COR-L47 (cell line): ENCODE results near the gene GIT1.

Experiments used
- DNase-seq: peaks from one replicate; lab custom pipeline; 2025; lab: John Stamatoyannopoulos, UW

GIT1 gene

DNA sequence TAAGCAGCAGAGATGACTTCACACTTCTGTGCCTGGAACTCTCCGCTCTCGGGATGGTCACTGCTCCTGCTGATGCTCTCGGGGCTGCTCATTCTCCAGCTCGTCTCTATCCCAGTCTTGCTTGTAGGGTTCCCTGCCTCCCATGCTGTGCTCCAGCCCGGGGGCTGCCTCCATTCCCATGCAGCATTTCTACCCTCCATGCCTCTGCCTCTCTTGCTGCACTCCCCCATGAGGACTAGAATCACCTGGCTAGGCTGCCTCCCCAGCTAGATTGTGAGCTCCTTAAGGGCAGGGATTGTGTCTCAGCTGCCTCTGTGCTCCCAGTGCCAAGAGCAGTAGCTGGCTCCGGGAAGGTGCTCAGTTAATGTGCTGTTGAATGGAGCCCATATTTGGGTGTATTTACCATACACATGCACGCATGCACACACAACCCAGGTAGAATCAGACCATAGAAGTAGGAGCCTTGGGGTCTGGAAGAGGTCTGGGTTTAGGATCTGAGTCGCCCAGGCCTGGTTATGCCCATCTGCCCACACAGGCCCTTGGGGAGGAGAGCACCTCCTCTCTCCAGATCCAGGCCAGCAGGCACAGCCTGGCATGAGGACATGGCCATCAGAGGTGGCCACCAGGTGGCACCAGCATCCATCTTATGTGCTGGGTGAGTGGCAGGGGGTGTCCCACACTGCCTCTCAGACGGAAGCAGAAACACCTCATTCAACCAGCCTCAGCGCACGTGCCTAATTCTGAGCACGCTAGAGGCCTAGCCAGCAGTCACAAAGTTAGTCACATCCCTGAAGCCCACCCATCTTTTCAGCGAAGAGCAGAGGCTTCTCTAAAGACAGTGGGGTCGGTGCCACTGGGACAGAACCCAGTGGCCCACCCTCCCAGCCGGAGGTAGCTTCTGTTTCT lies 9.3 kb downstream of the GIT1 start:
- DNase-seq, result peak; percentile 82

DNA sequence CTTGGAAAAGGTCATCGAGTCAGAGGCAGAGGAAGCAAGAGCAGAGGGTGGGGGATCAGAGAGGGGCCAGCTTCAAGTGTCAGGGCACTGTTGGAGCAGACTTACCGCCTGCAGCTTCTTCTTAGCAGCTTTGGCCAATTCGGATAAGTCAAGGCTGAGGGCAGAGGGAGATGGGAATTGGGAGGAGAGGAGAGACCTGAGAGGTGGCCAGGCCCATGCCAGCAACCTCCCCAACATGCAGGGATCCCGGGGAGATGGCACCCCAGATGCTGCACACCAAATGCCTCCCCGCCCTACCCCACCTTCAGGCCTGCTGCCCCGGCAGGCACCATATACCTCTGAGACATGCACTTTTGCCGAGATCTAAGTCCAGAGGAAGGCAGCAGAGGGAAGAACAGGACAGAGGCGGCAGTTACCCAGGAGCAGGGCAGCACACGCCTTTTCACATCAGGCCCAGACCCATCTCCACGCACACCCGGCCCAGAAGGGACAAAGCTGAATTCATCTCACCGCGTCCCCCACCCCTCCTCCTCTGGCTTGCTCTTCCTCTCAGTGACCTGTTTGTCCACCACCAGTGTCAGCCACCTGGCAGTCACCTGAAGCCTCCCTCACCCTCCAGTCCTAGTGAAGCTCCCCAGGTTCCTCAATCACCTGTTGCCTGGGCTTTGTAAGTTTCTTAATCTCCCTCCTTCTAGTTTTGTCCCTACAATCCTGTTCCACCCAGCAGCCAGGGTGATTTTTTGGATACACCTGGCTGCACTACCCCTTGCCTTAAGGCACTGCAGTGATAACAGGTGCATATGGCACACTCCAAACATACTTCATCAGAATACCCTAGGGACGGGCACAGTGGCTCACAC lies 10.6 kb downstream of the GIT1 start:
- DNase-seq, result no peak

DNA sequence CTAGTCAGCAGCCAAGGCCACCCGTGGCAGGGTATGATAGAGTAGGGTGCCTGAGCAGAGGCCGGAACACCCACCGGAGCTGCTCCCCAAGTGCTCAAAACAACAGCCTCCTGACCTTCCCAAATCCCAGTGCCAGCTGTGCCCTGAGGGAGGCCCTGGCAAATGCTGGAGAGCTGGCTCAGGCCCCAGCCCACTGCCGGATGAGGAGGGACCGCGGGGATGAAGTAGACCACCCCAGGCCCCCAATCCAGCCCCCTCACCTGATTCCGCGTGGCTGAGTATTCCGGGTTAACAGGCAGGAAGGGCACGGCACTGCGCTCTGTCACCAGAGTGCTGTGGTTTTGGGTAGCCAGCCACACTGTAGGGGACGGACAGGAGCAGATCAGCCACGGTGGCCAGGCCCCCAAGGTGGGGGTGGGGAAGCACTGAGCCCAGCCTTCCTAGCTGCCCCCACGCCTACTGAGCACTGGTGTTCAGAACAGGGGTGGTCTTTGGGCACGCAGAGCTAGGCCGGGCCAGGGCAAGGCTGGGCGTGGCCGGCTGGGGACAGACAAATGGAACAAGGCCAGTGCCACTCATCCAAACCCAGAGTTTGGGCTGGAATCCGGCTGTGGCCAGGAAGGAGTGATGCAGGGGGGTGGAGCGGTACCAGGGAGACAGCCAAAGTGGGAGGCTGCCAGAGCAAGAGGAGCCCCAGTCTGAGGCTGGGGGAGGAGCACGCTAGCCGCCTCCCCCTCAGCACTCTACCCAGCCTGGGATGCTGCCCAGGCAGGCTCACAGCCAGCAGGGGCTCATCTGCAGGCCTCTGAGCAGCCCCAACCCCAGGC lies 11.8 kb downstream of the GIT1 start:
- DNase-seq, result no peak

DNA sequence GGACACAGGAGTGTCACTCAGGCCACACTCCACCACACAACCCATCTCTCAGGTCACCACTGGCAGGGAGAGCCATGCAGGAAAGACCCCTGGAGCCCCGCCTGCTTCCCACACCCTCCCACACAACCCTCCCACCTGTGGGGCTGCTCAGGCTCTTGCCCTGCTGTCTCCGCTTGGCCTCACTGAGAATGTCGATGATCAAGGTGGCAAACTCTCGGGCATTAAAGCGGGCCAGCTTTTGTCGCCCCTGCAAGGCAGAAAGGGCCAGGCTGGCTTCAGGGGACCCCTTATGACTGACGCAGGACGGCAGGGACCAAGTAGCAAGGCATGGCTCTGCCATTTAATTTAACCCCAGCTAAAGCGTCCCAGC lies 12.5 kb downstream of the GIT1 start:
- DNase-seq, result no peak

DNA sequence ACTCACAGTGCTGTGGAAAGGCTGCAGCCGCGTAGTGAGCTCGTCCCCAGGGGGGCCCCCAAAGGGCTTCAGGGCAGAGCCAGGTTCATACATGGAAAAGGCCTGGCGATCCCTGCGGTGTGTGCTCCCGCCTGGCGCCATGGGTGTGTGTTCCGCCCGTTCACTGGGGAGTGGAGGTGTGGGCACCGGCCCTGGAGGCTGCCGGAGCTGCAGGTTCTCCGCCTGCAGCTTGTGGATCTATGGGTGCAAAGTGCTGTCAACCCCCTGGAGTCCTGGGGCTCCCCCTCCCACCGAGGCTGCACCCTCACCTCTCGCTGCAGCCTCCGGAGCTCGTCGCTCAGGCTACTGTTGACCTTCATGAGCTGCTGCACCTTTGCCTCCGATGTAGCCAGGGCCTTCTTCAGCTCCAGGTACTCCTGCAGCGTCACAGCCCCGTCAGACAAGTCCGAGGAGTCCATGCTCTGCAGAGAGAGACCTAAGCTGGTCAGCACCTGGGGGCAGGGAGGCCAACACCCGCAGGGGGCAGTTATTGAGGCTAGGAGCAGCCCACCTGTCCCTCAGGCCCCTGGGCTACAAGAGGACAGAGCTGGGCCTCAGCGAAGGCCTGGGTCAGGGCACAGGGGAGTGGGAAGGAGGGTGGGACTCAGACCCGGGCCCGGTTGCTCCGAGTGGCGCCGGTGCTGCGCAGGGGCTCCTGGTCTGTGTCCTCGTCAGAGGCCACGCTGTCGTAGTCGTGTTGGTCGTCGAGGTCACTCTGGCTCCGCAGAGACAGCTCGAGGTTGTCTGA lies 13.0 kb downstream of the GIT1 start:
- DNase-seq, result no peak

DNA sequence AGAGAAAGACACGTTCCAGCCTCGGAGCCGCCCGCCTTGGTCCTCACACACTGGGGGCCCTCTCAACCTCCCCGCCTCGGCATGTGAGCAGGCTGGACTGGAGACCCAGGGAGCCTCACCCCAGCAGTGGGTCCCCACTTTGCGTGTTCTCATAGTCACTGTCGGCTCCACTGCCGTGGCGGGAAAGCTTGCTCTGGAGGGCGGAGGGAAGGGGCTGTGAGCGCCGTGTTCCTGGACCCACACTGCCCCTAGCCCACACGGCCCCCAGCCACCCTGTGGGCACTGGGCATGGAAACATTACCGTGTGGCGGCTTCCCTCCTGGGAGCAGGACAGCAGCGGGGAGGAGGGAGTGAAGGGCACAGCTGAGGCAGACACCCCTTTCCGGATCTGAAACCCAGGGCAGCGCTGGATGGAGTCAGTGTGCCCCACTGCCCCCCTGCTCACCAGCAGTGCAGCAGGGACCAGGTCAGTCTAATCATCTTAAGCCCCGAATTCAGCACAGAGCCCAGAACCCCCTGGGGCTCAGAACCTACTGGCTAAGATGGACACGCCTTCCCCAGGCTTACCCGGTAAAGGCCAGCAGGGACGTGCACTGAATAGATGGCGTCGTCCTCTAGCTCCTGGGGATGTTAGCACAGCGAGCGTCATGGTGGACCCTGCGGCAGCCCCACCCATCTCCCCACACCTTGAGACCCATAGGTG lies 13.8 kb downstream of the GIT1 start:
- DNase-seq, result no peak

DNA sequence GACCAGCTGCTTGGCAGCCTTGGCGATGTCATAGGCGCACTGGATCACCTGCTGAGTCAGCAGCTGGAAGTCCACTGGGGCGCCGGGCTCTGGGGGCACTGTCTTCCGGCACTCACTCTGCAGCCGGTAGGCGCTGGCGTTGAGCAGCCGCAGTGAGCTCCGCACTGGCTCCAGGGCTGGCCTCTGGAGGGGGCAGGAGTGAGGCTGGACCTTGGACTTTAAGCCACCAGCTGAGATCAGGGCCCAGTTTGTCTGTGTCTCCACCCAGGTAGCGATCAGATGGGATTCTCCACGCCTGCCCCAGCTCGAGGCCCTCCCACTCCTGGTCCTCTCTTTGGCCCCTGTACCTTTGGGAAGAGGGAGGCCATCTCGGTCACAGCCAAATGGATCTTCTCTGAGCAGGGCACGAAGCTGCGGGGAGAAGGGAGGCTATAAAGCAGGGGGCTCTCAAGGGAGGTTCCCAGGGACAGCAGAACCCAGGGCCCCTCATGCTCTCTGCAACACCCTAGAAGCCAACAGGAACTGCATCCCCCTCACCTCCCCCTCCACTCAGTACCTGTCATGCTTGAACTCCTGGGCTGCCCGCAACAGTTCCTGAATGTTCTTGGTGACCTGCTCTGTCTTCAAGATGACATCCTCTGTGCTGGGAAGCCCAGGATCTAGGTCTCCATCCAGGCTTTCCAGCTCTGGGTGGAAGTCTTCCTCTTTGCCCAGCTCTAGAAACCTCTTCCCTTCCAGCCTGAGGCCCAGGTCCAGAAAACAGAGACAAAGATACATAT lies 14.5 kb downstream of the GIT1 start:
- no peak for DNase-seq

DNA sequence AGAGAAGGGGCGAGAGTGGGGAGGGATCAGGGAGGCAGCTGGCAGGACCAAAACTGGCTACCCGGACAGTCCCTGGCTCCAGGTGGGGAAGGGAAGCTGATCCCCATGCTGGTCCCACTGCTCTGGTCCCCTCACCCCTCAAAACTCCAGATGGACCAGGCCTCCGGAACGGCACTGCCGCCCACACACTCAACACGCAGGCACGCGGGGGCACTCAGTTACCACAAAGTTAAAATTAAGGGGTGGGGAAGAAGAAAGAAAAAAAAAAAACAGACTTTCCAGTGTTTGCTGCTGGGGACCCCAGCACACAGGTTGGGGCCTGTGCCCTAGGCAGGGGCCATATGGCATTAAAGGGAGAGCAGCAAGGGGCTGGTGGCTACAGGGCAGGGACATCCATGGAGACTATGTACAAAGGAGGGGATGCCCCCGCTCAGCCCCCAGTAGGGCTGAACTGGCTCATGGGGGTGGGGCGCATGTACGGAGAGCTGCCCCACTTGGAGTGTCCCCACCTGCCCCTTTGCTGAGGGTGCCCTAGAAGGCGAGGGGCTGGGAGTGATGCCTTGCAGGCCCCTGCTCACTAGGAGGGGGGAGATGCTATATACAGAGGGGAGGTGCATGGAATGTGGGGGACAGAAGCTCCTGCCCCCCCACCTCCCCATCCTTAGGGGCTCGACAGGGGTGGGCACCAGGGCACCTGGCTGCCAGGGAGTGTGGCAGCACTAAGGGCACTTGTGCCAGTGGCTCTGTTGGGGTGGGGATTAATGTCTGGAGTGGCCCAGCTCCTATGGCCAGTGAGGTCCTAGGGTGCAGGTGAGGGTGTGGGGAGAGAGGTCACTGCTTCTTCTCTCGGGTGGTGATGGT lies 15.3 kb downstream of the GIT1 start:
- no peak for DNase-seq

DNA sequence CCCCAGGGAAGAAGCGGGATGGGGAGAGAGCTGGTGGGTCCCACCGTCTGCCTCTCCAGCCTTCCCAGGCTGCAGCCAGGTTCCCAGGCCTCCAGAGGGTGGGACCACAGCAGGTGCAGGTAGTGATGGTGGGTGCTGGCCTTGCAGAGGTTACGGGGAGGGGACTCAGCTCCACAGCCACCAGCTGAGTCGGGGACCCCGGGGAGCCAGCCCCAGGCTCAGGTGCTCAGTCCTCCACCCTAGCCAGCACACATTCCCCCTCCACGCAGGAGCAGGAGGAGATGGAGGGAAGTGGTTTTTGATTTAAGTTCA lies 15.9 kb downstream of the GIT1 start:
- DNase-seq, result no peak

DNA sequence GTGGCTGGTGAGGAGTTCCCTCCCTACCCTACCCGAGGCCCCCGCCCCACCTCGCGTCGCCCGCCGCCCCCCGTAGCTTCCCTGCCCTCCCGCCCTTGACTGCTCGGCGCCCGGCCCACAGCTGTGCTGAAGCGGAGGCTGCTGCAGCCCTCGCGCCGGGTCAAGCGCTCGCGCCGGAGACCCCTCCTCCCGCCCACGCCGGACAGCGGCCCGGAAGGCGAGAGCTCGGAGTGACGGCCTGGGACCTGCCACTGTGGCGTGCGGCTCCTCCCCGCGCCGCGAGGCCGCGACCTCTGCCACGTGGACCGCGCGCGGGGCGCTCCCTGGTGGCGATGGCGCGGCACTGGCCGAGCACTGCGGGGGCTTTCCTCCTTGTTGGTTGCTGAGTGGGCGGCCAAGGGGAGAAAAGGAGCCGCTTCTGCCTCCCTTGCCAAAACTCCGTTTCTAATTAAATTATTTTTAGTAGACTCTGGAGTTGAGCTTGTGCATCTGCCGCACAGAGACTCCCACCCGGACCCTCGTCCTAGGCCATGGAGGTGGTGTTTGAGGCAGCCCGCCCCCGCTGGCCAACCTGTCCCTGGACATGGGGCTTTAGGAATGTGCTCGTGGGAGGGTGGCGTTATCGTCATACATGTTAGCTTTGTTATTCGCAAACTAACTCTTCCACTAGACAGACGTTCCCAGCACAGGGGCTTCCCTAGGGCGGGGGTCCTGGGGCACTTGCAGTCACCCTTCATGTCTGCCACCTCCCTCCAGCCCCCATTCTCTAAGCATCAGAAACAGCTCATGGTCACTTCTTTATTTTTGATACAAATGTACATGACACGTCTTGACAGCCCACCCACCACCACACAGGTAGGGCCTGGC lies 16.5 kb downstream of the GIT1 start:
- DNase-seq, result no peak

DNA sequence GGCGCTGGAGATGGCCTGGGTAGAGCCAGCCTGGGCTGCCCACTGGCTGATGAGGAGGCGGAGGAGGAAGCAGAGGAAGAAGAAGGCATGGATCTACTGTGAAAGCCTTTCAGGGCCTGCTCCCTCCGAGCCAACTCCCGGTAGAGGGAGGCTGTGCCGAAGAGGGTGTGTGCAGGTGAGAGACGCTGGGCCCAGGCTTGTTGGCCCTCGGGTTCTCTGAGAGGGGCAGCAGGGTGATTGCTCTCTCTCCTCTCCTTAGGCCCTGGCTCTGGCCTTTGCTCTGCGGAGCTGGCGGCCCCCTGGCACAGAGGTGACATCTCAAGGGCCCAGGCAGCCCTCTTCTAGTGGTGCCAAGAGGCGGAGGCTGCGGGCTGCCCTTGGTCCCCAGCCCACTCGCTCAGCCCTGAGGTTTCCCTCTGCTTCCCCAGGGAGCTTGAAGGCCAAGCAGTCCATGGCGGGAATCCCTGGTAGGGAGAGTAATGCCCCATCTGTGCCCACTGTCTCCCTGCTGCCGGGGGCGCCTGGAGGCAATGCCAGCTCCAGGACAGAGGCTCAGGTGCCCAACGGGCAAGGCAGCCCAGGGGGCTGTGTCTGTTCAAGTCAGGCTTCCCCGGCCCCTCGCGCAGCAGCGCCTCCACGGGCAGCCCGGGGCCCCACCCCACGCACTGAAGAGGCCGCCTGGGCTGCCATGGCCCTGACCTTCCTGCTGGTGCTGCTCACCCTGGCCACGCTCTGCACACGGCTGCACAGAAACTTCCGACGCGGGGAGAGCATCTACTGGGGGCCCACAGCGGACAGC lies 17.4 kb downstream of the GIT1 start:
- no peak for DNase-seq

DNA sequence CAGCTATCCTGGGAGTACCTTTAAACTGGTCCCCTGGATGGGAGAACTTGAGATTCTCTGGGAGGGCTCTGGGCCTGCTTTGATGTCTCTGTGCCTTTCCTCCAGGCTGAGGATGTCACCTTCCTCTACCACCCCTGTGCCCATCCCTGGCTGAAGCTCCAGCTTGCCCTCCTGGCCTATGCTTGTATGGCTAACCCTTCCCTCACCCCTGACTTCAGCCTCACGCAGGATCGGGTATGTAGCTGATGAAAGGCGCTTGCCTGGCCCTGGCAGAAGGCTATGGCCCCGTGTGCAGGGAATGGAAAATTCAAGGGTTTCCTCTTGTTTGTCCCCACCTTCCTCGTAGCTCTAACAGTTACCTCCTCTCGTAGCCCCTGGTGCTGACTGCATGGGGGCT lies 18.0 kb downstream of the GIT1 start:
- no peak for DNase-seq

DNA sequence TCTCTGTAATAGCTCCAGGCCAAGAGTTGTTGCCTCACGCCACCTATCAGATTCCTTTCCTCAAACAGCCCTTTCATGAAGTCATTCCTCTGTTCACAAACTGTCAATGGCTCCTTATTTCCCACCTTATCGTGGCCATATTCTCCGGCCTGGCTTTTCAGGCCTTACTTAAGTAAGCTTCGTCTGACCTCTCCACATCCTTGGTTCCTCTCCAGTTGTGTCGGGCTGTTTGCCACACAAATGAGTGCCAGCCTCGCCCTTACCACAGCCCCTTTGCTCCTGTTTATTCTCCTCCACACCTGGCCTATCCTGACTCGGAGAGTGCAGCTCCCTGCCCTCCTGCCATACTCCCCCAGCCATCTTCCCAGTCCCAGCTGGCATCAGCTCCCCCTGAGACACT lies 18.9 kb downstream of the GIT1 start:
- DNase-seq, result no peak

DNA sequence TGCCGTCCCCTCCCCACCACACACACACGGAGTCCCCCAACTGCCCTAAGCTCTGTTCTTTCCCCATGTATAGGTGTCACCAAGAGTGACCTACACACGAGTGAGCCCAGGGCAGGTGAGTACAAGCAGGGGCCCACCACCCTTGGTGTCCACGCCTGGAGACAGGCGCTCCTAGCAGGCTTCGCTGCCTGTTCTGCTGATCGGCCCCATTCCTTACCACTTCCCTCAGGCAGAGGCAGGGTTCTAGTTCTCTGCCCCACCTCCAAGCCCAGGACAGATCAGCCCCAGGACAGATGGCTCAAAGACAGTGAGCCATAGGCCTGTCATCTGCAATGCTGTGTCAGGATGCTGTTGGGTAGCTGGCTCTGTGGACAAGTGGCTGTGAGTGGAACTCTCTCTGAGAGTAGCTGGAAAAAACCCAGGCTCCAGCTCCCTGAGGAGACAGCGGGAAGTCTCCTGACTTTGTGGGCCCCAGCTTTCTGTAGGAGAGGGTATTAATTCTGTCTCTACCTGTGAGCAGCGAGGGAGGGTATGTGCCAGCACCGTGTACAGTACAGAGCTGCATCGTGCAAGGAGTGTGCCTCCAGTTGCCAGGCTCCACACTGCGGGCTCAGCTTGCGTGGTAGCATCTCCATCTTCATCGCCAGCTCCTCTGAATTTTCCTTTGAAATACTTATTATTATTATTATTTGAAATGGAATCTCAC lies 20.1 kb downstream of the GIT1 start:
- DNase-seq, result no peak

DNA sequence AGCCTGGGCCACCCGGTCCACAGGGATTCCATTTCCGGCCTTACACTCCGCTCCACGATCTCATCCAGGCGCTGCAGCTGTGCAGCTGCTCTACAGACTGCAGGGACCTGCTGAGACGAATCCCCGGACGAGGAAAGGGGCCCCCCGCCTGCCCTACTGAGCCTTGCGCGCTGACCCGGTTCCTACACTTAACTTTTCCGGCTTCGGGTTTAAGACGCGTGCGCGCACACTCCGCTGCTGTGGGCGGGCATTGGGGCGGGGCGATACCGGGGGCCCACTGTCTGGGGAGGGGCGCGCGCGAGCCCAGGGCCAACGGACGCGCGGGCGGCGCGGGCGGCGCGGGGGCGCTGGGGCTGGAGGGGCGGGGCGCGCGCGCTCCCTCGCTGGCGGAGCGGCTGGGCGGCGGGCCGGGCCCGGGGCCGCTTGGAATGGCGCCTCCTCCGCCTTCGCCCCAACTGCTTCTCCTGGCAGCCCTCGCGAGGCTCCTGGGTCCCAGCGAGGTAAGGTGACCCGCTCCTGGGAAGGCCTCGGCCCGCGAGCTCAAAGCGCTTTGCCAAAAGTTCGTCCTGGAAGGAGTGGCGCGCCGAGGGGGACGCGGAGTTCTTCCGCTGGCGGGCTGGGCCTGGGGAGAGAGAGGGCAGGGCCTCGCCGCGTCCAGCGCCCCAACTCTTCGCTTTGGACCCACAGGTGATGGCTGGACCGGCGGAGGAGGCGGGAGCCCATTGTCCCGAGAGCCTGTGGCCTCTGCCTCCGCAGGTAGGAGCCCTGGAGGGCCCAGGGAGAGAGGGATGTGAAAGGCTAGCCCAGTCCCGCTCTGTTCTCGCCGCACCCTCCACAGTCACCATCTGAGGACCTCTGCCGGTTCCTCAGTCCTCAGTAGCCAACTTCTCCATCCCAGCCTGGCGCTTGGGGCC lies 20.9 kb downstream of the GIT1 start, which contains the start of gene TP53I13:
Gene TP53I13 (plus strand): TSS at position 371 of the 914 bp plus-strand sequence. CDS start 58 bp downstream, at position 429.
- DNase-seq, result peak; percentile 66
